ENCODE measurements around the gene MREG.
"Not testable (repeated sequence)": the region's sequence is repeated elsewhere in the genome, so short reads cannot be mapped to it uniquely, and the experiment has no call there.

MREG gene

GRCh38 chr2:215983581-215984351 is 29.6 kb downstream of the MREG start:
- DNase-seq, result no peak

- DNase-seq, result no peak
Measured at GRCh38 chr2:215982465-215982875, 30.9 kb downstream of the MREG start.

GRCh38 chr2:215981115-215981514 is 32.2 kb downstream of the MREG start:
- no peak for DNase-seq

- no peak for DNase-seq
Measured at GRCh38 chr2:215979620-215980019, 33.7 kb downstream of the MREG start.

- no peak for DNase-seq
Measured at GRCh38 chr2:215974700-215975429, 38.5 kb downstream of the MREG start.

- no peak for DNase-seq
Measured at GRCh38 chr2:215973954-215974699, 39.2 kb downstream of the MREG start.

- DNase-seq, result no peak
Measured at GRCh38 chr2:215973145-215973792, 40.1 kb downstream of the MREG start.

- no peak for DNase-seq
Measured at GRCh38 chr2:215971671-215972070, 41.7 kb downstream of the MREG start.

GRCh38 chr2:215970894-215971293 is 42.5 kb downstream of the MREG start:
- not testable (repeated sequence) for DNase-seq

GRCh38 chr2:215970425-215970824 is 42.9 kb downstream of the MREG start:
- DNase-seq, result no peak

- DNase-seq, result no peak
Measured at GRCh38 chr2:215969131-215969841, 44.1 kb downstream of the MREG start.

GRCh38 chr2:215968499-215968898 is 44.9 kb downstream of the MREG start:
- no peak for DNase-seq

- DNase-seq, result no peak
Measured at GRCh38 chr2:215967590-215968378, 45.6 kb downstream of the MREG start.

GRCh38 chr2:215966951-215967350 is 46.4 kb downstream of the MREG start:
- DNase-seq, result no peak

- no peak for DNase-seq
Measured at GRCh38 chr2:215966274-215966673, 47.1 kb downstream of the MREG start.

GRCh38 chr2:215965532-215966165 is 47.7 kb downstream of the MREG start:
- DNase-seq, result no peak

- DNase-seq, result no peak
Measured at GRCh38 chr2:215961981-215962380, 51.4 kb downstream of the MREG start.

GRCh38 chr2:215958257-215958656 is 55.1 kb downstream of the MREG start:
- DNase-seq, result no peak

- DNase-seq, result not testable (repeated sequence)
Measured at GRCh38 chr2:215957354-215958122, 55.8 kb downstream of the MREG start.

All from NCI-H187 (cell line).